ENCODE data around the gene SLC17A1. TPM values are rescaled to one million over a fixed set of nuclear protein-coding genes. Genes with fewer than 3 reads are reported as not detected.

Gene SLC17A1
- total RNA-seq, 4 donors from 2014 or later, result not detected

DNA sequence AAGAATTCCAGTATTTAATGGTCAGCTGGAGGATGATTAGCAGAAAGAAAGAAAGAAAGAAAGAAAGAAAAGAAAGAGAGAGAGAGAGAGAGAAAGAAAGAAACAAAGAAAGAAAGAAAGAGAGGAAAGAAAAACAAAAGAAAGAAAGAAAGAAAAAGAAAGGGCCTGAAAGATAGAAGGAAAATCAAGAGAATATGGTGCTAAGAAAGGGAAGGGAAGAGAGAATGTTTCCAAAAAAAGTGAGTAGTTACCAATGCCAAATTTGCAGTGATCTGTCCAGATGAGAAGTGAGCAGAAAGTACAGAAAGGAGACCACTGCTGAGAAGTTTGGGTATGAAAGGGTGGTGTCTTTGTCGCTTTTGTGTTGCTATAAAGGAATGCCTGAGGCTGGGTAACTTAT lies 50.7 kb downstream of the SLC17A1 start:
- TF ChIP-seq, protein P1, sequence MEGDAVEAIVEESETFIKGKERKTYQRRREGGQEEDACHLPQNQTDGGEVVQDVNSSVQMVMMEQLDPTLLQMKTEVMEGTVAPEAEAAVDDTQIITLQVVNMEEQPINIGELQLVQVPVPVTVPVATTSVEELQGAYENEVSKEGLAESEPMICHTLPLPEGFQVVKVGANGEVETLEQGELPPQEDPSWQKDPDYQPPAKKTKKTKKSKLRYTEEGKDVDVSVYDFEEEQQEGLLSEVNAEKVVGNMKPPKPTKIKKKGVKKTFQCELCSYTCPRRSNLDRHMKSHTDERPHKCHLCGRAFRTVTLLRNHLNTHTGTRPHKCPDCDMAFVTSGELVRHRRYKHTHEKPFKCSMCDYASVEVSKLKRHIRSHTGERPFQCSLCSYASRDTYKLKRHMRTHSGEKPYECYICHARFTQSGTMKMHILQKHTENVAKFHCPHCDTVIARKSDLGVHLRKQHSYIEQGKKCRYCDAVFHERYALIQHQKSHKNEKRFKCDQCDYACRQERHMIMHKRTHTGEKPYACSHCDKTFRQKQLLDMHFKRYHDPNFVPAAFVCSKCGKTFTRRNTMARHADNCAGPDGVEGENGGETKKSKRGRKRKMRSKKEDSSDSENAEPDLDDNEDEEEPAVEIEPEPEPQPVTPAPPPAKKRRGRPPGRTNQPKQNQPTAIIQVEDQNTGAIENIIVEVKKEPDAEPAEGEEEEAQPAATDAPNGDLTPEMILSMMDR (IDR thresholded peaks at IDR 0.05; ENCODE audit: low read depth), result no peak

DNA sequence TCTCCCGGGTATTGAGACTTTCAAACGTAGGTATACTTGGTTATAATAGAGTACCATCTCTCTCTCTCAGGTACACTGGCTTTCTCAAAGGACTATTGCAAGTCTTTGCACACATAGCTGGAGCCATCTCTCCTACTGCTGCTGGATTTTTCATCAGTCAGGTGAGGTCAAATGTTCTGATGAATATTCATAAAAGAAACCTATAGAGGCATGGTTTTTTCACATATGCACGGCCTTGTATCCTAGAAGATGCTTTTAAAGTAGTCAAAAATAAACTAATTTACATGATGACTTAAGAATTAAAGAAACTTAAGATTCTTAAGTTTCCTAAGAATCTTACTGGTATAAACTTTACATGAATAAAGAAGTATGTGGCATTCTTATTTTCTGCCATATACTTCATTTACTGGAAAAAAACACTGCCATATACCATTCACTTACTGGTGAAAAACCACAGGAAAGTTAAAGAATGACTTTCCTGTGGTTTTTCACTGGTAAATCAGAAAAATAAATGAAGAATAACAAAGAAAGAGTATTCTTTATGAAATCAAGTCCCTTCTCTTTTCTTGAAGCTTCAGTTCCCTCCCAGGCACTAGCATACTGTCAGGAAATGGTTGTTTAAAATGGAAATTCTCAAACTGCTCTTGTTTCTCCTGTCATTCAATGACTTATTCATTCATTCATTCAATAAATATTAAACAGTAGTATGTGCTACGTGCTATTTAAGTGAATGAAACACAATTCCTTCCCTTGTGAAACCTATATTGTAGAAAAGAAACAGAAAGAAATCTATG lies 53.8 kb downstream of the SLC17A1 start:
- TF ChIP-seq, protein P1 (IDR thresholded peaks at IDR 0.05; ENCODE audit: low read depth), result no peak

DNA sequence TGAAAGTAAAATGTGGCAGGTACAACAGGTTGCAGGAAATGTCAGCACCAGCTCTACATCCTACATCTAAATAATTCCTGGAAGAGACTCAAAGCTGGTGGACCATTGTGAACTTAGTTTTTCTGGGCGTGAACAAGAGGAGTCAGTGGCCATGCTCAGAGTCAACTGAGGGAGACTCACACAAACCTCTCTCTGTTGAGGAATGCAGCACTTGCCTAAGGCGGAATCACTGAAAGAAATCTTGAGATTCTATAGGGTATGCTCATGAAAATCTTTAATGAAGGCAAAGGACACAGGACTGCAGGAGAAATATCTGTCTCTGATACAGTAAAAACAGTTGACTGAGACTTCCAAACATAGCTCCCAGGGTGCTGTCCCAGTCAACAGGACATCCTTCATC lies 54.8 kb downstream of the SLC17A1 start:
- TF ChIP-seq, protein P1 (IDR thresholded peaks at IDR 0.05; ENCODE audit: low read depth), result no peak

DNA sequence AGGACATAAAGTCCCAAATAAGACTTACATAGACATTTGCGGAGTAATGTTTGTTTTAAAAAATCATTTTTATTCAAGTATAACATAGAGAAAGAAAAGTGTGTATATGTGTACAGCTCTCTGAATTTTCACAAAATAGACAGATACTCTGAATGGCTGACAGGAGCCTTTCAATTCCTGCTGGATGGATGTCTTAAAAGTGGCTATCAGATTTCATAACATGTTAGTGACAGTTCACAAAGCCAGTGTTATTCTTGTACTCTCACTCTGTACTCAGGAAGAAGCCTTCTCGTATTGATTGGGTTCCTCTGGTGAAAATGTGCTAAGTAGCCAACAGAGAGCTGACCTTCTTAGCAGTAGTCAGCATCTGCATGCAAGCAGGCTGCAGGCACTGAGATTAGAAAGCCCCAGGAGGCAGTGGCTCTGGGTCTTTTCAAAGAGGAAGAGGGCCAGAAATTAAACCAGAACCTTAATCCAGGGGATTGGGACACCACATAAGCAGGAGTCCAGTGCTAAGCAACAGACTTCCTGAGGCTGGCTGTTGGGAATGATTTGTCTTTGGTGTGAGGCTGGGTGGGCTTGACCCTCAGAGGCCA lies 57.6 kb downstream of the SLC17A1 start:
- TF ChIP-seq, protein P1 (IDR thresholded peaks at IDR 0.05; ENCODE audit: low read depth), result no peak

DNA sequence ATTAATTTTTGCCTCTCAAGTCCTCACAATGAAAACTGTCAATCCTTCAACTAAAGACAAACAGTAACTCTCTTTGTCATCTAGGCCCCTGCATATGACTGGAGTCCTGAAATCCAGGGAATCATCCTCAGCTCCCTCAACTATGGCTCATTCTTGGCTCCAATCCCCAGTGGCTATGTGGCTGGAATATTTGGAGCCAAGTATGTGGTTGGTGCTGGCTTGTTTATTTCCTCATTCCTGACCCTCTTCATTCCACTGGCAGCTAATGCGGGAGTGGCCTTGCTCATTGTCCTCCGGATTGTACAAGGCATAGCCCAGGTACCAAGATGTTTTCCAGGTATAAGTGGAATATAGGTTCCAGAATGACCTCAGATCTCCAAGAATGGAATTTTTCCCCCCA lies 61.9 kb downstream of the SLC17A1 start:
- TF ChIP-seq, protein P1 (IDR thresholded peaks at IDR 0.05; ENCODE audit: low read depth), result no peak

DNA sequence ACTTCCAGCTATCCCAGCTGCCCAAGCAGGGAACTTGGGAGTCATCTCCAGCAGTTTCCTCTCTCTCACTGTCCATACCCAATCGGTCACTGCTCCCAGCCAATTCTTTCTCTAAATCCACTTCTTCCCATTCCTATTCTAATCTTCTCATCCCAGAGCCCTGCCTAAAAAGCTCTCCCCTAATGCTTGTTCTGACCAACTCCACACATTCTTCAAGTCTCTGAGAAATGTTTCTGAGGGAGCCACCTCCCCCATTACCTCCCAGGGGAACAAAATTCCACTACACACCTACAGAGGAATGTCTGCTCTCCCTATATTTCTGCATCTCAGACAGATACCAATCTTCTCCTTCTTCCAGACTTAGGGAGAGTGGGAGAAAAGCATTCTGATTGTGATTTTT lies 63.3 kb downstream of the SLC17A1 start:
- TF ChIP-seq, protein P1 (IDR thresholded peaks at IDR 0.05; ENCODE audit: low read depth), result no peak

DNA sequence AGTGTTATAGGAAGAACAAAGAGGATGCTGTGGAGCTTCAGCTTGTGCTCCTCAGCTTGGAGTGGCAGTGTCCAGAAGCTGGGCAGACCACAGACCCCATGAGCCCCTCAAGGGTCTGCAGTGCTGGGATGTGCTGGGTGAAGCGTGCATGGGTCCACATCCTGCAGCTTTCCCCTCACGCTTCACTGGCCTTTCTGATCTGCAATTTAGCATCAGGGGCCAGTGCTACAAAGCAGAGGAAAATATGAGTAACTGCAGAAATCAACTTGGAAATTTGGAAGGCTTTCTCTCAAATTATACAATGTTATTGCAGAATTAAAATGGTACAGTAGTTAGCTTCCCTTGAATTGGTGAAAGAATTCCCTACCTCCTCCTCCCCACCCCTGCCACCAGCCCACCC lies 67.2 kb downstream of the SLC17A1 start:
- TF ChIP-seq, protein P1 (IDR thresholded peaks at IDR 0.05; ENCODE audit: low read depth), result no peak
